Endothelial cell of umbilical vein (primary cell): ENCODE measurements around the gene HECTD2. TPM values are rescaled to one million over a fixed set of nuclear protein-coding genes. Genes with fewer than 3 reads are reported as not detected.

Experiments used
- BruUV-seq: library from RNA; stranded (reverse); fragments of 400-500 nt; replicated peaks from 2 replicates; lab custom pipeline; 2021; lab: Mats Ljungman, UMichigan
- CTCF ChIA-PET: fragments of 300-600, 350-600 bp; sonication (Branson Sonifier 250); formaldehyde crosslinking; loops from one replicate; lab custom pipeline; 2021; ENCODE audit warnings: antibody characterized with exemption, inconsistent platforms; lab: Charles Lee
- POLR2A ChIA-PET: fragments of 300-600, 350-600 bp; sonication (Branson Sonifier 250); formaldehyde crosslinking; loops from one replicate; lab custom pipeline; 2021; ENCODE audit warnings: antibody characterized with exemption, inconsistent platforms; lab: Charles Lee
- DNase-seq: peaks from one replicate; pipeline ENCODE4 v3.0.0-alpha.2; 2011; ENCODE audit warnings: low read depth, low spot score
- FAIRE-seq: peaks from 2 replicates; lab custom pipeline; 2011; peaks lifted over from hg19 to GRCh38; lab: Jason Lieb, UNC
- H2AFZ ChIP-seq: 2 replicates; pipeline ENCODE4 v1.6.0; 2012; ENCODE audit warnings: low read depth, low read length, control low read depth, inconsistent platforms
- H3K27ac ChIP-seq: 2 replicates; pipeline ENCODE4 v1.5.1; 2011; ENCODE audit warnings: low read depth, mild to moderate bottlenecking, control low read depth, low read length, moderate library complexity; ENCODE audit not compliant: insufficient read depth
- H3K27me3 ChIP-seq, 2 experiments: 2 replicates each; pipeline versions ENCODE4 v1.6.0 to v1.6.1; 2011; ENCODE audit warnings: low read length in 2 of 2, mixed read lengths in 1 of 2; ENCODE audit not compliant: control insufficient read depth in 2 of 2, insufficient read depth in 2 of 2
- H3K36me3 ChIP-seq, 2 experiments: 2 replicates in 1 of 2; 3 replicates in 1 of 2; pipeline ENCODE4 v1.5.1; 2011; ENCODE audit warnings: low read length in 2 of 2, mild to moderate bottlenecking in 1 of 2, moderate library complexity in 1 of 2; ENCODE audit not compliant: control insufficient read depth in 2 of 2, insufficient read depth in 2 of 2; ENCODE audit errors: extremely low read depth in 1 of 2
- H3K4me1 ChIP-seq: 3 replicates; pipeline ENCODE4 v1.5.1; 2011; ENCODE audit warnings: mild to moderate bottlenecking, low read length; ENCODE audit not compliant: control insufficient read depth, insufficient read depth; ENCODE audit errors: extremely low read depth
- H3K4me2 ChIP-seq: 2 replicates; pipeline ENCODE4 v1.6.1; 2011; ENCODE audit warnings: low read length, control low read depth, mixed read lengths; ENCODE audit not compliant: insufficient read depth
- H3K4me3 ChIP-seq, 3 experiments: fragments of 200-600 bp in 1 of 3; sonication (generic), shearing (Covaris generic) in 1 of 3; replicated peaks in 1 of 3; 2 replicates each; pipeline ENCODE4 v1.5.1; 2011 to 2016; ENCODE audit warnings: control low read depth in 3 of 3, low read length in 3 of 3, mild to moderate bottlenecking in 2 of 3, inconsistent platforms in 1 of 3, low read depth in 1 of 3, moderate library complexity in 1 of 3; ENCODE audit not compliant: insufficient read depth in 1 of 3
- H3K79me2 ChIP-seq: 2 replicates; pipeline ENCODE4 v1.6.0; 2012; ENCODE audit warnings: low read length, inconsistent platforms; ENCODE audit not compliant: control insufficient read depth, insufficient read depth
- H3K9ac ChIP-seq: replicated peaks from 2 replicates; pipeline ENCODE3; 2011; ENCODE audit warnings: low read length, control low read depth; ENCODE audit not compliant: insufficient read depth; ENCODE audit errors: extremely low read depth
- H3K9me1 ChIP-seq: replicated peaks from 3 replicates; pipeline ENCODE4 v1.6.0; 2011; ENCODE audit warnings: mild to moderate bottlenecking, low read length; ENCODE audit not compliant: control insufficient read depth, insufficient read depth; ENCODE audit errors: extremely low read depth
- H3K9me3 ChIP-seq: replicated peaks from 2 replicates; pipeline ENCODE4 v1.5.1; 2012; ENCODE audit warnings: low read length, inconsistent platforms; ENCODE audit not compliant: control insufficient read depth, insufficient read depth
- H4K20me1 ChIP-seq: replicated peaks from 2 replicates; pipeline ENCODE3; 2011; ENCODE audit warnings: mild to moderate bottlenecking, low read length; ENCODE audit not compliant: control insufficient read depth, insufficient read depth; ENCODE audit errors: extremely low read depth
- CTCF ChIP-seq, 2 donors: IDR thresholded peaks; 1 replicate in 1 of 2; 2 replicates in 1 of 2; pipeline ENCODE4 v1.5.1; 2011; ENCODE audit warnings: low read length in 2 of 2, mild to moderate bottlenecking in 2 of 2, moderate library complexity in 2 of 2, control low read depth in 1 of 2, inconsistent platforms in 1 of 2, low read depth in 1 of 2; ENCODE audit not compliant: insufficient read depth in 1 of 2; ENCODE audit errors: extremely low read depth in 1 of 2
- EZH2 ChIP-seq: IDR thresholded peaks from 2 replicates; pipeline ENCODE4 v1.6.1; 2012; ENCODE audit warnings: borderline replicate concordance, low read depth, mild to moderate bottlenecking, moderate library complexity, low read length, inconsistent platforms; ENCODE audit not compliant: severe bottlenecking
- FOS ChIP-seq: IDR thresholded peaks from 2 replicates; pipeline ENCODE4 v1.6.1; 2011; ENCODE audit warnings: mild to moderate bottlenecking, low read length, moderate library complexity, borderline replicate concordance; ENCODE audit not compliant: insufficient read depth
- GATA2 ChIP-seq: IDR thresholded peaks from 2 replicates; pipeline ENCODE4 v1.7.0; 2011; ENCODE audit warnings: low read depth, mild to moderate bottlenecking, moderate library complexity, mixed read lengths, low read length; ENCODE audit not compliant: insufficient read length, insufficient read depth
- JUN ChIP-seq: IDR thresholded peaks from 2 replicates; pipeline ENCODE4 v1.6.1; 2011; ENCODE audit warnings: borderline replicate concordance, low read depth; ENCODE audit not compliant: insufficient read length, insufficient read depth
- MAX ChIP-seq: IDR thresholded peaks from 2 replicates; pipeline ENCODE4 v1.6.1; 2011; ENCODE audit not compliant: insufficient read depth, insufficient read length
- MYC ChIP-seq: IDR thresholded peaks from one replicate; pipeline ENCODE4 v1.6.1; 2011; ENCODE audit warnings: mild to moderate bottlenecking, low read depth, low read length
- POLR2A ChIP-seq: IDR thresholded peaks from 2 replicates; pipeline ENCODE4 v1.6.1; 2012; ENCODE audit warnings: low read depth, mild to moderate bottlenecking, control low read depth, low read length
- POLR2AphosphoS5 ChIP-seq: IDR thresholded peaks from 2 replicates; pipeline ENCODE4 v1.6.1; 2012; ENCODE audit warnings: low read depth, mild to moderate bottlenecking, control low read depth, low read length, moderate library complexity; ENCODE audit not compliant: insufficient read depth
- dilution Hi-C: fragments of 300-500 bp; cut with MboI; formaldehyde crosslinking; loops from one replicate; pipeline ENCODE4 v1.15.0; 2019; ENCODE audit warnings: low sequenced_read_pairs; ENCODE audit not compliant: extremely low pct_ligation_motif_present
- intact Hi-C: fragments of 100-400 bp; cut with micrococcal nuclease; formaldehyde crosslinking; loops from one replicate; pipeline ENCODE4 v1.10.0; 2022
- polyA plus RNA-seq, 4 experiments: library from polyadenylated mRNA; depleted of rRNA in 3 of 4; stranded (reverse) in 3 of 4; unstranded in 1 of 4; fragments of >200 nt; gene quantifications; 2 replicates each; pipeline versions ENCODE4 v1.2.1 to v1.2.3, GENCODE V29; 2011 to 2012; ENCODE audit warnings: missing spikeins in 1 of 4
- total RNA-seq: library from RNA; stranded (reverse); gene quantifications from 2 replicates; pipeline ENCODE4 v1.2.3, GENCODE V29; 2021

The HECTD2 gene
- total and polyA plus RNA-seq, 2 donors (not counting 3 experiments of a cell fraction or from before 2014, with no cell fraction given), result 4.2 to 10.7 TPM

- DNase-seq (peak; percentile 24), FAIRE-seq (peak; percentile 31)
- Histone ChIP-seq H3K9me1 (no peaks in the 10 kb centered on the region), H3K79me2 (no peaks in the 10 kb centered on the region), H3K9me3 (no peaks in the 10 kb centered on the region), H3K4me2 (no peak overlapping the region), H3K9ac (no peak overlapping the region), H3K36me3 (no peaks in the 10 kb centered on the region), H3K27me3 (no peaks in the 10 kb centered on the region), H3K4me3 (no peak overlapping the region), H4K20me1 (no peaks in the 10 kb centered on the region), H3K4me1 (no peaks in the 10 kb centered on the region), H3K27ac (no peak overlapping the region), H2AFZ (no peak overlapping the region)
- BruUV-seq, result no TSS peak
- peak; percentile 19 for TF ChIP-seq GATA2
- no peak for TF ChIP-seq MAX
- POLR2A ChIA-PET, result no interaction called here
- intact Hi-C loops, result loop anchor here (1.0 to 5.0 kb wide), 4 partner anchors 142 to 419 kb away; no protein-coding TSS in a partner anchor
- dilution Hi-C loops, result no loop called here
- CTCF ChIA-PET, result interaction anchor here (0.6 to 9.6 kb wide), 13 partner anchors 9 to 415 kb away, joined by 3 to 188 read pairs (median 3); partner anchors contain the start of gene PPP1R3C
Measured at GRCh38 chr10:91493313-91493712, 83.2 kb downstream of the HECTD2 start.

- ChIA-PET POLR2A (no interaction called here), CTCF (interaction anchor here (0.9 to 9.6 kb wide), 7 partner anchors 11 to 418 kb away, joined by 3 to 188 read pairs (median 4); partner anchors contain the start of gene PPP1R3C)
- Histone ChIP-seq H3K4me2 (no peak overlapping the region), H3K27ac (no peak overlapping the region), H3K27me3 (no peaks in the 10 kb centered on the region), H3K9me1 (no peaks in the 10 kb centered on the region), H2AFZ (no peak overlapping the region), H3K4me3 (no peak overlapping the region), H3K9me3 (no peaks in the 10 kb centered on the region), H4K20me1 (no peaks in the 10 kb centered on the region), H3K36me3 (no peaks in the 10 kb centered on the region), H3K9ac (no peak overlapping the region), H3K79me2 (no peaks in the 10 kb centered on the region), H3K4me1 (no peaks in the 10 kb centered on the region)
- DNase-seq, result no peak
- FAIRE-seq, result no peak
- no TSS peak for BruUV-seq
- dilution Hi-C loops, result no loop called here
- TF ChIP-seq JUN (no peak), POLR2AphosphoS5 (no peak), CTCF (IDR thresholded peaks at IDR 0.05; ENCODE audit: extremely low read depth in 1 of 2, insufficient read depth in 1 of 2, low read depth in 1 of 2, low read length in 2 of 2) (no peak), MYC (no peak), EZH2 (no peak), FOS (no peak), POLR2A (no peak), MAX (no peak), GATA2 (no peak)
- intact Hi-C loops, result no loop called here
Measured at GRCh38 chr10:91495402-91495801, 85.3 kb downstream of the HECTD2 start.
